ENCODE measurements around the gene CHD5.
A peak's percentile ranks its signal among the peaks of the same experiment; 100 is the strongest.
"Not testable (repeated sequence)": the region's sequence is repeated elsewhere in the genome, so short reads cannot be mapped to it uniquely, and the experiment has no call there.

Gene CHD5

DNA sequence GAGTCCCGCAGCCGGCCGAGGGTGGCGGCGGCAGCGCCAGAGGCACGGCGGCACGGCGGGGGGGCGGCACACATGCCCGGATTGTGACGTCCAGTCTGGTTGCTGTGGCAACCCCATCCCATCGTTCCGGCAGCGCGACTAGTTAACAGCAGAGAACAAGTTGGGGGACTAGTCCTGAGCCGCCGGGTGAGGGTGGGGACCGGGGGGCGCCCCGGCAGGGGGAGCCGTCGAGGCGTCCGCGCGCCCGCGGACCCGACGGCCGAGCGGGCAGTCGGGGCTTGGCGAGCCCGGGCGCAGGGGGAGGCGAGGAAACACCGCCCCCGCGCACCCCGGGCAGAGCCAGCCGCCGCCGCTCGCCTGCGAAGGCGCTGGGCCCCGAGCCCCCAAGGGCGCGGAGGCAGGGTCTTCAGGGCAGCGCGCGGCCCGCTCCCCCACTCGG, at the start of gene CHD5:
Gene CHD5, minus strand, starts transcription at position 54 of the 439 bp plus-strand sequence. CDS start 298 bp downstream, outside the sequence.
- no peak for DNase-seq

DNA sequence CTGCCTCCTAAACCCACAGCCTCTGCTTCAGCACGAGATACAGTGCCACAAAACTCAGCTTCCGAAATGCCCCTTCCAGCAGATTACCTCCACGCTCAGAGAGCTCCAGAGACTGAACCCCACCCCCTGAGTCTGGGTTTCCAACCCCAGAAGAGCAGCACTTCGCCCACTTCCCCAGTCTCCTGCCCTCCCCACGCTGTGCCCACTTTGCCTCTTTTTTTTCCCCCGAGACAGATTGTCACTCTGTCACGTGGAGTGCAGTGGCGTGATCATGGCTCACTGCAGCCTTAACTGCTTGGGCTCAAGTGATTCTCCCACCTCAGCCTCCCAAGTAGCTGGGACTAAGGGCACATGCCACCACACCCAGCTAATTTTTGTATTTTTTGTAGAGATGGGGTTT, 45.5 kb upstream of the CHD5 start:
- DNase-seq: no peak

GRCh38 chr1:6224718-6225117, 44.6 kb upstream of the CHD5 start:
- no peak for DNase-seq

DNA sequence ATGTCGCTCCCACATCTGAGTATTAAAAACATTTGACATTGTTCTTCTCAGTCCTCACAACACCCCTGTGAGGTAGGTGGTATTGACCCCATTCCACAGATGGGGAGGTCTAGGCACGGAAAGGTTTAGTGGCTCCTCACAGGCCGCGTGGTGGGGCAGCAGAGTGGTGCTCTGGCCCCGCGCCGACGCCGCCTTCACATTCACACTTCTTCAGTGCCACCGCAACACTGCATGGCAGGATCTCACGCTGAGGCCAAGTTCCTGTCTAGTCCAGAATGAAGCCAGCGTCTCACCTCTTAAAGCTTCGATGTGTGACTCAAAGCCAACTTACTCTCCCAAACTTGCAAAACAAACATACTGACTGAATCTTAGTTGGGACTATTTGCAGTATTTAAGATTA, 43.5 kb upstream of the CHD5 start:
- DNase-seq: no peak

GRCh38 chr1:6222636-6223035, 42.5 kb upstream of the CHD5 start:
- DNase-seq: no peak

- DNase-seq: no peak
These were observed 41.2 kb upstream of the CHD5 start for GRCh38 chr1:6221210-6221784.

DNA sequence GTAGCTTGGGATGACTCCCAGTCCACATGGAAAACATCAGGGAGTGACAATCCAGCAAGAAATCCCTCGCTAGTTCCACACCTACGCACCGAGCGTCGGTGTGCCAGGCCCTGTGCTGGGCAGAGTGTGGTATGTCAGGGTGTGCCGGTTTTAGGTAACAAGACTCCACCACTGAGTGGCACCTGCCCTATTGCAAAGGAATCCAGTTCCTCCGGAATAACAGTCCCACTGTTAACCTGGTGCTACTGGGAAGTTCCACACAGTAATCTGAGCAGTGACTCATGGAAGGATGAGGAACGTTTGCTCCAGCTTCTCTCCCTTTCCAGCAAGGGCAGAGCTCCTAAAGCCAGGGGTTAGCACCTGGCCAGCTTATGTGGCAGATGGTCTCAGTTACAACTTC, 40.1 kb upstream of the CHD5 start:
- no peak for DNase-seq

- not testable (repeated sequence) for DNase-seq
These were observed 39.5 kb upstream of the CHD5 start for GRCh38 chr1:6219641-6220040.

GRCh38 chr1:6218375-6219164, 38.4 kb upstream of the CHD5 start:
- no peak for DNase-seq

GRCh38 chr1:6212193-6212959, 32.3 kb upstream of the CHD5 start:
- DNase-seq: no peak

DNA sequence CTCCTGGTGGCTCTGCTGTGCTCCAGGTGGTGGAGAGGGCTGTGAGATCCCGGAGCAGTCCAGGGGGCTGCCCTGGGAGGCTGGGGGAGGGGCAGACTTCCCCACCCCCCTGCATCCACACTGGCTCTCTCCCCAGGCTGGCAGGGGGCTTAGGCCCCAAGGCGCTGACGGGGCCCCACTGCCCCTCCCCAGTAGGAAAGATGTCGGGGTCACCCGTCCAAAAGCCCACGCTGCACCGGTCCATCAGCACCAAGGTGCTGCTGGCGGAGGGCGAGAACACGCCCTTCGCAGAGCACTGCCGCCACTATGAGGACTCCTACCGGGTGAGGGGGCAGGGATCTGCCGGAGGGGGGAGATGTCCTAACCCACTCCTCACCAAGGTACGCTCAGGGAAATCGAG, 31.6 kb upstream of the CHD5 start:
- DNase-seq: no peak

DNA sequence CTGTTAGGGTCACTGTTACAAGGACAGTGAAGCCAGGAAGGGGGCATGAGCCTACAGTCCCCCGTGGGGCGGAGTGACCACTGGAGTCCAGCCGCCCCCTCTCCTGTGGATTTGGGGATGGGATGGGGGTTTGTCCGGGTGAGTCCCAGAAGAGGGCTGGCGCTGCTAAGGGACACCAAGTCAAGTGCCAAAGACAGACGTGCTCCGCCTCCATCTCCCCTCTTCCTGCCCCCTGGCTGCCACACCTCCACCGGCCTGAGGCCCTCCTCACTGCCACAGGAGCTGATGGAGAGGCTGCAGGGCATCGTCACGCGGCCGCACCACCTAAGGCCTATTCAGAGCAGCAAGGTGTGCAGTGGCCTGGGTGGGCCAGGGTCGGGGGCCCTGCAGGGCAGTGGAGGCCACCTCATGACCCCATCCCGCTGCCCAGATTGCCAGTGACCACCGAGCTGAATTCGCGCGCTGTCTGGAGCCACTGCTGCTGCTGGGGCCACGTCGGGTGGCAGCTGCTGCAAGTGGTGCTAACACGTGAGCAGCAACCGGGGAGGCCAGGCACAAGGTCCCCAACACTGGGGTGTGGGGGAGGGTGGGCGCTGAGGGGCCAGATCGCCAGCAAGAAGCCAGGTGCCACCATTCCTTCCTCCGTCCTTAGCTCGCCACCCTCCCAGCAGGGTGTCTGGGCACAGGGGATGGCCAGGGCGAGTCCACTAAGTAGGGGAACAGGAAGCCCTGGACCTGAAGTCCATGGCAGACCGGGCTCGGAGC, 30.7 kb upstream of the CHD5 start:
- no peak for DNase-seq

- DNase-seq: no peak
These were observed 29.8 kb upstream of the CHD5 start for GRCh38 chr1:6209661-6210580.

DNA sequence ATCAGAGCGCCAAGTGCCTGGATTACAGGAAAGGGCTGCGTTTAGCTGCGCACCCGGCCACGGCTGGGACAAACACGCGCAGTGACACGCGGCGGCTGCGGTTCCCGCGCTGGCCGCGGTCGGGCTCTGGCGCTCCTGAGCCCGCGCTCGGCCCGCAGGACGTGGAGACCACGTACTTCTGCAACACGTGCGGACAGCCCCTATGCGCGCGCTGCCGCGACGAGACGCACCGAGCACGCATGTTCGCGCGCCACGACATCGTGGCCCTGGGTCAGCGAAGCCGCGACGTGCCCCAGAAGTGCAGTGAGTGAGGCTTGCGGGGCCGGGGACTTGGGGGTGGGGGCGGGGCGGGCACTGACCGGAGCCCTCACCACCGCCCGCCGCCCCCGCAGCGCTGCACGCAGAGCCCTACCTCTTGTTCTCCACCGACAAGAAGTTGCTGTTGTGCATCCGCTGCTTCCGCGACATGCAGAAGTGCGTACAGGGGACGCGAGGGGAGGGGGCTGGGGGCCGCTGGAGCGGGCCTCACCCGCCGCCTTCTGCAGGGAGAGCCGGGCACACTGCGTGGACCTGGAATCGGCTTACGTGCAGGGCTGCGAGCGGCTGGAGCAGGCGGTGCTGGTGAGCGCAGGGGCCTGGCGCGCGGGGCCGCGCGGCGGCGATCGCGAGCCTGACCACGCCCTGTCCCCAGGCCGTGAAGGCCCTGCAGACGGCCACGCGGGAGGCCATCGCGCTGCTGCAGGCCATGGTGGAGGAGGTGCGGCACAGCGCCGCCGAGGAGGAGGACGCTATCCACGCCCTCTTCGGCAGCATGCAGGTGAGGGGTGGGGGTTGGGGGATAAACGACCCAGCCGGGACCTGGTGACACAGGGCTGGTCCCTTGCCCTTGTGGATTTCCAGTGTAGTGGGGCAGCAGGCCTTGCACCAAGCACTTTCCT, 28.9 kb upstream of the CHD5 start:
- peak in 1 of 2 donors; percentile 9 for DNase-seq

- DNase-seq: no peak
These were observed 27.8 kb upstream of the CHD5 start for GRCh38 chr1:6207921-6208320.

GRCh38 chr1:6207075-6207885, 27.2 kb upstream of the CHD5 start:
- DNase-seq: no peak

GRCh38 chr1:6206520-6206855, 26.4 kb upstream of the CHD5 start:
- DNase-seq: no peak

DNA sequence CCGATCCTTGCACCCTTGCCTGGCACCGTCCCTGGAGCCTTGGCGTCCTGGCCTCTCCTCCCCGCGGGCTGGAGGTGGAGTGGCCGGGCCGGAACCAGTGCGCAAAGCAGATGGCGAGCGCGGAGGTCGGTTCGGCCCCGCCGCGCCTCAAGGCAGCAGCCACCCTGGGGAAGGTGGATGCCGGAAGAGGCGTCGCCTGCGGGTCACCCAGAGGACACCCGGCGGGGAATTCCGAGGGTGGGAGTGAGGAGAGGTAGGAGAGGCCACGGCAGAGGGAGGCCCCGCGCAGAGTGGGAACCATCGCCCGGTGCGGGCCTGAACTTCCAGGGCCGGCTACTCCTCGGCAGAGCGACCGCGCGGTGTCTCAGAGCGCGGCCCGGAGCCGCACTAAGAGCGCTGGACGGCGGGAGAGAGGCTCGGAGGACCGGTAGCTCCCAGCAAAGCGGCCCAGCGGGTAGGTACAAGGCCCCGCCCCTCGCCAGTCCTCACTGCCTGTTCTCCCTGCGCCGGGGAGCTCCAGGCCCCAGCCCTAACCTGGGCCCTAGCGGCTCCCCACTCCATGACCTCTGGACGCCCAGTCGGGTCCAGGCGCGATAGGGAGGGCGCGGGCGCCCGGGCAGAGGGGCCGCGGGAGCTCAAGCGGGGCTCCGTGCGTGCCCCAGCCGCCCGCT, 25.9 kb upstream of the CHD5 start, which contains the start of gene RNF207:
Gene RNF207, plus strand, starts transcription at position 271 of the 671 bp plus-strand sequence. CDS start 417 bp downstream, outside the sequence.
- DNase-seq: no peak

GRCh38 chr1:6202256-6202655, 22.1 kb upstream of the CHD5 start:
- DNase-seq: no peak

All from hippocampal formation (tissue), 2 donors.